ENCODE results near the gene FRRS1.

The FRRS1 gene

DNA sequence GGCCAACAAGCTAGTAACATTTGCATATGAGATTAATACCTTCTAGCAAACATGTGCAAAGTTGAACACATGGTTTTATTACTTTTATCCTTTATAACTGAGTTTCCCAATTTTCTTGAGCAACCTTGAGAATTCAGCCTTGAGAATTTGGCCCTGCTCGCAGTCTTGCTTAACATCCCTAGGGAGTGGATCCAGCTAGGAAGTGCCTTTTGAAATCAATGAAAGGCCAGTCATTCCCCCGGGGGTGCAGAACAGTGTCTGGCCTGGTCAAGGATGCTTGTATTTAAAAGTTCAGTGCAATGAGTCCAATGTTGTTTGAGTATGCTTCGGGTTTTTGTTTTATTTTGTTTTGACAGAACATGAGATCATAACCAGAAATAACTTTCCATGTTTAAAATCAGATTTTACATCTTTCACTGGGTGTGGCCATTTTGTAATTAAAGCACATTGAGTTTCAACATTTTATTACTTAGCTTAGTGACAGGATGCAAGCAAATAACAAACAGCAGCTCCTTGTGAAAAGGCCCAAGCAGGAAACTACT, 103.8 kb downstream of the FRRS1 start:
- no peak overlapping the region for H3K4me3 ChIP-seq (ENCODE audit: low read depth, low read length)
- TF ChIP-seq, protein P1, sequence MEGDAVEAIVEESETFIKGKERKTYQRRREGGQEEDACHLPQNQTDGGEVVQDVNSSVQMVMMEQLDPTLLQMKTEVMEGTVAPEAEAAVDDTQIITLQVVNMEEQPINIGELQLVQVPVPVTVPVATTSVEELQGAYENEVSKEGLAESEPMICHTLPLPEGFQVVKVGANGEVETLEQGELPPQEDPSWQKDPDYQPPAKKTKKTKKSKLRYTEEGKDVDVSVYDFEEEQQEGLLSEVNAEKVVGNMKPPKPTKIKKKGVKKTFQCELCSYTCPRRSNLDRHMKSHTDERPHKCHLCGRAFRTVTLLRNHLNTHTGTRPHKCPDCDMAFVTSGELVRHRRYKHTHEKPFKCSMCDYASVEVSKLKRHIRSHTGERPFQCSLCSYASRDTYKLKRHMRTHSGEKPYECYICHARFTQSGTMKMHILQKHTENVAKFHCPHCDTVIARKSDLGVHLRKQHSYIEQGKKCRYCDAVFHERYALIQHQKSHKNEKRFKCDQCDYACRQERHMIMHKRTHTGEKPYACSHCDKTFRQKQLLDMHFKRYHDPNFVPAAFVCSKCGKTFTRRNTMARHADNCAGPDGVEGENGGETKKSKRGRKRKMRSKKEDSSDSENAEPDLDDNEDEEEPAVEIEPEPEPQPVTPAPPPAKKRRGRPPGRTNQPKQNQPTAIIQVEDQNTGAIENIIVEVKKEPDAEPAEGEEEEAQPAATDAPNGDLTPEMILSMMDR (IDR thresholded peaks at IDR 0.05; ENCODE audit: borderline replicate concordance, insufficient read depth, low read depth, low read length) = no peak

DNA sequence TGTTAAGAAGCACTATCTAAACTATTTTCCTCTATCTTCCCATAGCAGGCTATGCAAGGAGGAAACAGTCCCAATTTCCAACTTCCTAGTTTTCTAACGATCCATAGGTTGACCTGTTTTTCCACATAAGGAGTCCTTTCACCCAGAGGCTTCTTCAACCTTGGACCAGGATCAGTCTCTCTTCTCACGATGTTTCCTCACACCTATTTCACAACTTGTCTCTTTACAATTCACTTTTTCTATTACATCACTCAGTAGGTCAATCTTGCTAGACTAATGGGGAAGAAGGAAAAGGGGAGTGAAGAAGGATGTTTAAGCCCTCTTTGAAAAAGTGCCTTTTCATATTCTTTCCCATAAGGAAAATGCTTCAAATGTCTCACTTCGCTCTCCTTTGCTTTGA, 104.7 kb downstream of the FRRS1 start:
- no peak overlapping the region for H3K4me3 ChIP-seq (ENCODE audit: low read depth, low read length)
- TF ChIP-seq, protein P1 (IDR thresholded peaks at IDR 0.05; ENCODE audit: borderline replicate concordance, insufficient read depth, low read depth, low read length) = no peak

DNA sequence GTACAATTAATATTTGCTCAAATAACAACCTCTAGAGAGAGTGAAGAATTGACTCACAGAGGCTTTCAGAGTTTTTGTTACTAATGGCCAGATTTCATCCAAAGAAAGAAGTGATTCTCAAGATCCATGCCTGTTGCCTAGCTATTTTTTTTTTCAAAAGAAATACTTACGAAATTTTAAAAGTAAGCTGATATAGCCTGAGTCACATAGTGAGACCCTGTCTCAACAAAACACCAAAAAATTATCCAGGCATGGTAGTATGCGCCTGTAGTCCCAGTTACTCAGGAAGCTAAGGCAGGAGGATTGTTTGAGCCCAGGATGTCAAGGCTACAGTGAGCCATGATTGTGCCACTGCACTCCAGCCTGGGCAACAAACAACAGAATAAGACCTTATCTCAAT, 105.9 kb downstream of the FRRS1 start:
- H3K4me3 ChIP-seq (ENCODE audit: low read depth, low read length) = no peak overlapping the region
- TF ChIP-seq, protein P1 (IDR thresholded peaks at IDR 0.05; ENCODE audit: borderline replicate concordance, insufficient read depth, low read depth, low read length) = no peak

DNA sequence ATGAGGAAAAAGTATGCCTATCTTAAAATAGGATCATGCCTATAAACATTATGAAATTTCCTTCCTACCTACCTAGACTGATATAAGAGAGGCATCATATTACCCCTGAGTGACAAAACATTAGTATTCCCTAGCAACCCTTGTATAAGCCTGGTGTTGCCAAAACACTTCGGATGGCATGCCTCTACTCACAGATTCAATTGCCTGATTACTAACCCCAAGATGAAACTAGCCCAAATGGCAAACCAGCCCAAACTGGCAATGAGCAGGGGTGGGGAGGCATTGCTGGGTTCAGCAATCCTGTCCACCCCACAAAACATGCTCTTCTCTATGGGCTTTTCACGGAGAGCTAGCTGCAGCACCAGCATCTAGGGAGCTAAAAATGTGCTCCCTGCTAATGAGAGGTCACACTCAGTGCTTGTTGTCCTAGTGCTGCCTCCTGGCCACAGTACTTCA, 106.7 kb downstream of the FRRS1 start:
- no peak overlapping the region for H3K4me3 ChIP-seq (ENCODE audit: low read depth, low read length)
- TF ChIP-seq, protein P1 (IDR thresholded peaks at IDR 0.05; ENCODE audit: borderline replicate concordance, insufficient read depth, low read depth, low read length) = no peak

Data from GM12875 (cell line).